Skeletal muscle satellite cell (primary cell): ENCODE data around the gene CNNM1.

Experiments used
- H3K27me3 ChIP-seq: 2 replicates; pipeline ENCODE4 v1.7.0; 2013; ENCODE audit warnings: low read length; ENCODE audit not compliant: control insufficient read depth, insufficient read depth
- H3K36me3 ChIP-seq: 2 replicates; pipeline ENCODE4 v1.7.0; 2013; ENCODE audit warnings: mild to moderate bottlenecking, control low read depth, low read length; ENCODE audit not compliant: insufficient read depth
- H3K4me1 ChIP-seq: 2 replicates; pipeline ENCODE4 v1.7.0; 2013; ENCODE audit warnings: low read length; ENCODE audit not compliant: control insufficient read depth, insufficient read depth
- H3K4me2 ChIP-seq: 2 replicates; pipeline ENCODE4 v1.7.0; 2013; ENCODE audit warnings: mild to moderate bottlenecking, low read length
- H3K4me3 ChIP-seq: 2 replicates; pipeline ENCODE4 v1.7.0; 2013; ENCODE audit warnings: low read length
- H3K9ac ChIP-seq: 2 replicates; pipeline ENCODE4 v1.7.0; 2013; ENCODE audit warnings: mild to moderate bottlenecking, low read depth, low read length, moderate library complexity
- H3K9me3 ChIP-seq: replicated peaks from 2 replicates; pipeline ENCODE4 v1.7.0; 2013; ENCODE audit warnings: mild to moderate bottlenecking, control low read depth, low read length

Gene CNNM1

DNA sequence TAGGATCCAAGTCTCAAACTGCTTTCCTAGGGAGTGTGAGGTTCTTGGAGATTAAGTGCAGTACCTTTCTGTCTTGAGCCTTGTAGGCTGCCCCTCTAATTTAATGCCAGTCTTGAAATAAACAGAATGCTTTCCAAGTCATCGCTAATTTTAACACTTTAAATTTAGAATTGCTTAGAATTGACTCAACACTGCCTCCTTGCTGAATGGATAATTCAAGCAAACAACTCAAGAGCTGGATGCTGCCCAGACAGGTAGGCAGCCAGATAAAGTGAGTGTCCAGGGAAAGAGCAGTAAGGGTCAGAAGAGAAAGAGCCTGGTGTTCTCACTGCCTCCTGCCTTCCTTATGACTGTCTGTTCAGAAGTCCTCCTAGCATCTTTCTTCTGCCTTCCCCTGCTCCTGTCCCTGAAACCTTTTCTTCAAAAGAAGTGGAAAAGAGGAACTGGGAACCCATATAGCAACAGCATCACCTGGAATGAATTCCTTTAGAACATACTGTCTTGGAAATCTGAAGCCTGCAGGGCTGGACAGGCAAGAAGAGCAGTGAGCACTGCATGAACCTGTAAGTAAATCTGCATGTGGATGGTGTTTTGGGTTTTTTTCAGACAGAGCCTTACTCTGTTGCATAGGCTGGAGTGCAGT lies 104.3 kb downstream of the CNNM1 start:
- peaks cover 9% of the 10 kb centered on the region for H3K4me1 ChIP-seq
- peaks cover 2% of the 10 kb centered on the region for H3K36me3 ChIP-seq
- no peak overlapping the region for H3K9ac ChIP-seq
- no peak overlapping the region for H3K4me2 ChIP-seq
- H3K4me3 ChIP-seq, result no peak overlapping the region
- H3K9me3 ChIP-seq, result no peaks in the 10 kb centered on the region
- no peaks in the 10 kb centered on the region for H3K27me3 ChIP-seq

DNA sequence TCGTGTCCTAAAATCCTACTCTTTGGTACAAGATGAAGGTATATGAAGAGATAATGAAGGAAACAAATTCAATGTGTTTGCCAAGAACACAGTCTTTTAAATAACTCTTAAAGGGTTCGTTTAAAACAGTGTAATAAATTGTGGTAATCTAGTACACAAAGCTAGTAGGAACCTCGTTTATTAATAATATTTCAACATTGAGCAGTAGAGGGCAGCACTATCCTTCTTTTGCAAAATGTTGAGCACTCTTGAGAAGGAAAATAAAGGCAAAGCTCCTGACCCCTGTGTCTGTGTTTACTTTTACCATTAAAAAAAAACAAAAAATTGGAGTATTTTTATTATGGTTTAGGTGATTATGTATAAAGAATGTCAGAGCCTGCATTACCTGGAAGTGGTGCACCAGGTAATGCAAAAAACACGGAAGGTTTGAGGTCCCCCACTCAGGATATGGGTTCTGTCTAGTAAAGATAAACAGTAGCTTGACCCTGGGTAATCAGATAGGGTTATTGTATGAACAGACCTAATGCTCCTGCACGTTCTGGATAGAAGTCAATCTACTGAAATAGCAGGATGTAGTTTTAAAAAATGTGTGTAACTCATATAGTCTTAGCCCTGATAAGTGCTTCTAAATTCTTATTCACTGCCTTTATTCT lies 107.0 kb downstream of the CNNM1 start:
- Histone ChIP-seq H3K4me2 (no peak overlapping the region), H3K9me3 (no peaks in the 10 kb centered on the region), H3K4me1 (no peaks in the 10 kb centered on the region), H3K27me3 (no peaks in the 10 kb centered on the region), H3K36me3 (peaks cover 2% of the 10 kb centered on the region), H3K9ac (no peak overlapping the region), H3K4me3 (no peak overlapping the region)

DNA sequence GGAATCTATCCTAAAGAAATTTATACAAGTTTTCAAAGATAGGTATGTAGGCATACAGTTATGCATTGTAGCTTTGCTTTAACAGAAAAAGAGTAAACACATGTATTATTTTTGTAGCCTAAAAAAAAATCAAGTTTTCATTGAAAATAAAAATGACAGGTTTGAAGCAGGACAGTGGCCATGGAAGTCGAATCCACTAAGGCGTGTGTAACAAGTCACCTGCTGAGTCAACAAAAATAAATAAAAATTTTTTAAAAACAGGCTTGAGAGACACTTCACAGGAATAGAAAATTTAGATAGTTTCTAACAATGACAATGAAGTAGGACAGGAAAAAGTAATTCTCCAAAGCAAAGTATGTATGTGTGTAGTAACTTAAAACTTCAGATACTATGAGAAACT lies 109.7 kb downstream of the CNNM1 start:
- Histone ChIP-seq H3K4me1 (no peaks in the 10 kb centered on the region), H3K4me3 (no peak overlapping the region), H3K9me3 (no peaks in the 10 kb centered on the region), H3K27me3 (peaks cover 7% of the 10 kb centered on the region), H3K9ac (no peak overlapping the region), H3K36me3 (peaks cover 2% of the 10 kb centered on the region), H3K4me2 (no peak overlapping the region)

DNA sequence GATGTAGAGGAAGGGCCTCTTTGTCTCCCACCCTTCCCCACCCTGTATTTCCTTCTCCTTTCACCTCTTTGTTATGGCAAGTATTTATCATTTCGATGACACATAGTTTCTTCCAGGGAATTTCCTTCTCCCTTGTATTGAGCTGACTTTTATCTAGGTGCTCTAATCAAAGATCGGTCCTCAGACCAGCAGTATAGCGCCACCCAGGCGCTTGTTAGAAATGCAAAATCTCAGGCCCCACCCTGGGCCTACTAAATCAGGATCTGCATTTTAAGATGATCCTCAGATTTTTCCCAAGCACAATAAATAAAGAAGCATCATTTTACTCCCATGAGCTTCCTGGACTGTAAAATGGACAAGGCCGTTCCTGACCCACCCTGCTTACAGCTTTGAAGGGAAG lies 113.2 kb downstream of the CNNM1 start:
- Histone ChIP-seq H3K4me3 (no peak overlapping the region), H3K4me2 (no peak overlapping the region), H3K4me1 (no peaks in the 10 kb centered on the region), H3K9me3 (no peaks in the 10 kb centered on the region), H3K9ac (no peak overlapping the region), H3K36me3 (no peaks in the 10 kb centered on the region), H3K27me3 (peaks cover 33% of the 10 kb centered on the region)

DNA sequence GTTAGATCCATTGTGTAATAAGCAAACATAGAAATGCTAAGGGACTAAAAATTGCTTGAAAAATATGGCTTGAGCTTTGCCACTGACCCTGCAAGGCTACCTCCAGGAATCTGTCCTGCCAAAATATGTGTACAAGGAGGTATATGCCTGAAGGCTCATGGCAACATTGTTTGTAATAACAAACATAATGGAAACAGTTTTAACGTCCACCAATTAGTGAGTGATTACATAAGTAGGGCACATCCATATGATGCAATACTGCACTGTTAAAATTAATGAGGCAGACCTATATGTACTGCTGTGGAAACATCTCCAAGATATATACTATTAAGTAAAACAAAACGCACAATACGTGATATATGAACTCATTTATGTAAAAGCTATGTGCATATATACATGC lies 114.3 kb downstream of the CNNM1 start:
- Histone ChIP-seq H3K9ac (no peak overlapping the region), H3K36me3 (no peaks in the 10 kb centered on the region), H3K27me3 (peaks cover 40% of the 10 kb centered on the region), H3K4me3 (no peak overlapping the region), H3K4me2 (no peak overlapping the region), H3K4me1 (no peaks in the 10 kb centered on the region), H3K9me3 (no peaks in the 10 kb centered on the region)
